ENCODE results near the gene TMEM270. TPM values are rescaled to one million over a fixed set of nuclear protein-coding genes. Genes with fewer than 3 reads are reported as not detected.

TMEM270 gene
- polyA plus RNA-seq, 1 donor, result 0.10 TPM

DNA sequence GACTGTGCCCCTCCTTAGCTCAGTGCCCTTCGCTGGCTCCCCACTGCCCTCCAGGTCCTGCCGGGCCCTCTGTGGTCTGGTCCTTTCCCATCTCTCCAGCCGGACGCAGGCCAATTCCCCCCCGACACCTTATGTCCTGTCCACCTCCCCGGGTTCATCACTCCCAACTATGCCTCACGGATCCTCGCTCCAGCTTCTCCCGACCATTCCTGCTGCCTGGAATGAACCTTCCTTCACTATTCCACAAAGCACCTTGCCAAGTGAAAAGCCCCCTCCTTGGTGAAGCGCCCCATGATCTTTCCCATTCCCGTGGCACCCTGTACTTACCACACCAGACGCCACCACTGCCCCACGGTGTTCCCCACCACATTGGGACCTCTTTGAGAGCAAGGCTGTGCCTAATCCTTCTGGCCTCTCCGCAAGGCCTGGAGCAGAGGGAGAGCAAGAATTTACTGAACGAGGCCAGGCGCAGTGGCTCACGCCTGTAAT is 47.2 kb downstream of the TMEM270 start:
- no peaks in the 10 kb centered on the region for H3K27me3 ChIP-seq (ENCODE audit: control insufficient read depth, insufficient read depth, low read length)
- H3K27ac ChIP-seq (ENCODE audit: low read length), result no peak overlapping the region
- no peaks in the 10 kb centered on the region for H3K4me1 ChIP-seq (ENCODE audit: control insufficient read depth, insufficient read depth, low read length)
- H3K4me3 ChIP-seq (ENCODE audit: low read length), result no peak overlapping the region
- no peaks in the 10 kb centered on the region for H3K9me3 ChIP-seq (ENCODE audit: control insufficient read depth, low read depth, low read length)
- no CpG with 5 or more reads among the region's 17 CpGs for WGBS (ENCODE audit: insufficient coverage, low lambda C conversion rate)
- DNase-seq, result no peak
- no peaks in the 10 kb centered on the region for H3K36me3 ChIP-seq (ENCODE audit: control insufficient read depth, insufficient read depth, low read length)

DNA sequence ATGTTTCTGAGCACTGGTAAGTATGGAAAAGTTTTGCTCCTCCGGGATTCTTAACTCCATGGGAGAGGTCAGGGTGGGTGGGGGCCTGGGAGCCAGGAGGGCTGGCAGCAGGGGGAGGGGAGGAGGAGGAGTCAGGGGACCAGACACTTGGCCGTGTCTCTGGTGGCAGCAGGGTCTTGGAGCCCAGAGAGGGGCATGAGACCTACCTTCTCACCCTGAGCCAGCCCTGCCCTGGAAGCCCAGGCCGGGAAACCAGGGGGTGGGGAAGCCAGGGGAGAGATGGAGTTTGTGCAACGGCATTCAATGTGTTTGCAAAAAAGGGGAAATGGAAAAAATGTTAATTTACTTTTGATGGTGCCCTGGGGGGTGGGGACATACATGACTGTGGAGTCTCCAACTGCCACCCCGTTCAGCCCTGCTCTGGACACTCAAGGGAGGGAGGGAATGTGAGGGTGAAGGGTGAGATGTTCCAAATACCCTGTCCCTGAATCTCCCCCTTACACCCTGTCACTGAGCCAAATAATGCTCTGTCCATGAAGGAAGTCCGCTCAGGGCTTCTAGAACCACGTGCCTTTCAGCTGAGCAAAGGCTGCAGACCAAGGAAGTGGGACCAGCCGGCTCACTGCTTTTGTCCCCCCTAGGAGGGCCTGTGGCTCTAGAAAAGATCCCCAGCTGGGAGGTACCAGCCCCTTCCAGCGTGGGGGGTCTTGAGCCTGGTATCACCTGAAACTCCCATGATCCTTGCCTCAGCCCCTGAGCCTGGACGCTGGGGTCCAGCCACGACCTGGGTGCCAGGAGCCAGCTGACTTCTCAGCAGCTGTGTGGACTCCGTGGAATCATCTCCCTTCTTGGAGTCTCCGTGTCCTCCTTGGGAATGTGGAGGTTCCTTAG is 48.3 kb downstream of the TMEM270 start:
- no peak overlapping the region for H3K4me3 ChIP-seq (ENCODE audit: low read length)
- H3K27ac ChIP-seq (ENCODE audit: low read length), result no peak overlapping the region
- H3K4me1 ChIP-seq (ENCODE audit: control insufficient read depth, insufficient read depth, low read length), result no peaks in the 10 kb centered on the region
- no peaks in the 10 kb centered on the region for H3K9me3 ChIP-seq (ENCODE audit: control insufficient read depth, low read depth, low read length)
- no peaks in the 10 kb centered on the region for H3K27me3 ChIP-seq (ENCODE audit: control insufficient read depth, insufficient read depth, low read length)
- no peaks in the 10 kb centered on the region for H3K36me3 ChIP-seq (ENCODE audit: control insufficient read depth, insufficient read depth, low read length)
- DNase-seq, result no peak
- WGBS (ENCODE audit: insufficient coverage, low lambda C conversion rate), result no CpG with 5 or more reads among the region's 13 CpGs

DNA sequence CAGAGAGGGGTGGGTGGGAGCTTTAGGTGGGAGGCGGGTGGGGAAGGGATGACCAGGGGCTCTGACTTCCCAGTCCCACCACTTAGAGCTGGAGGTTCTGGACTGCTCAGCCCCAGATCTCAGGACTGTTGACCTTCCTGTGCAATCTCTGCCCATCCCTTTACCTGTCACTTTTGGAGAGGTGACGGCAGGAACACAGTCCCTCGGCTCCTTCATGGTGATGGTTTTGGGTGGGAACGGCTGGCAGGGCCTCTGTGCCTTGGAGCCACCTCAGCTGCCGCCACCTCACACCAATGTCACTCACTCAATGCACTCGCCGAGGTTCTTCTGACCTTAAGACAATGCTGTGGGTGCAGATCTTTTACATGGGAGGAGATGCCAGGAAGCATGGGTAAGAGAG is 49.0 kb downstream of the TMEM270 start:
- Histone ChIP-seq H3K9me3 (ENCODE audit: control insufficient read depth, low read depth, low read length) (no peaks in the 10 kb centered on the region), H3K27me3 (ENCODE audit: control insufficient read depth, insufficient read depth, low read length) (no peaks in the 10 kb centered on the region), H3K27ac (ENCODE audit: low read length) (no peak overlapping the region), H3K36me3 (ENCODE audit: control insufficient read depth, insufficient read depth, low read length) (no peaks in the 10 kb centered on the region), H3K4me1 (ENCODE audit: control insufficient read depth, insufficient read depth, low read length) (no peaks in the 10 kb centered on the region), H3K4me3 (ENCODE audit: low read length) (no peak overlapping the region)
- no CpG with 5 or more reads among the region's 7 CpGs for WGBS (ENCODE audit: insufficient coverage, low lambda C conversion rate)
- DNase-seq, result no peak

DNA sequence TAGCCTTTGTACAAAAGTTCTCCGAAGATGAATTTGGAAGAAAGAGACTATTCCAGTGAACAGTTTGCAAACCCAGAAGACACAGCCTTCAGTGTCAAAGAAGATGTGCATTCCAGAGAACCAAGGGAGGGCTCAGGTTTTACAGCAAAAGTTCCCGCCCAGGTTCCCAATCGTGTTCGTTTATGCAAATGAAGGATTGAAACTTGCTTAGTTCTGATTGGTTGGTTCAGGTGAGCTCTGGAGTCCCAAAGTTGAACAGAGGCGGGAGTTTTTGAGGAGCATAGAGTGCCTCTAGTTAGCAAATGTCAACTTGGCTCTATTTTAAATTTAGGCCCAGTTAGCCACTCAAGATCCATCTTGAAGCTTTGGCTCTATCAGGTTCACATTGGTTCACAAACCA is 51.3 kb downstream of the TMEM270 start:
- DNase-seq, result no peak
- Histone ChIP-seq H3K9me3 (ENCODE audit: control insufficient read depth, low read depth, low read length) (no peaks in the 10 kb centered on the region), H3K36me3 (ENCODE audit: control insufficient read depth, insufficient read depth, low read length) (no peaks in the 10 kb centered on the region), H3K4me3 (ENCODE audit: low read length) (no peak overlapping the region), H3K27me3 (ENCODE audit: control insufficient read depth, insufficient read depth, low read length) (no peaks in the 10 kb centered on the region), H3K4me1 (ENCODE audit: control insufficient read depth, insufficient read depth, low read length) (no peaks in the 10 kb centered on the region), H3K27ac (ENCODE audit: low read length) (no peak overlapping the region)
- no CpG with 5 or more reads among the region's 5 CpGs for WGBS (ENCODE audit: insufficient coverage, low lambda C conversion rate)

Other genes starting within 250 kb of the TMEM270 start
- 195 TPM for gene MLXIPL, start 236.6 kb upstream of the TMEM270 start, polyA plus RNA-seq
- 4.5 TPM for gene VPS37D, start 193.3 kb upstream of the TMEM270 start, polyA plus RNA-seq
- 7.9 TPM for gene DNAJC30, start 177.7 kb upstream of the TMEM270 start, polyA plus RNA-seq
- 76.7 TPM for gene BUD23, start 177.6 kb upstream of the TMEM270 start, polyA plus RNA-seq
- gene STX1A, start 141.5 kb upstream of the TMEM270 start, polyA plus RNA-seq, result 36.1 TPM
- gene ABHD11, start 122.4 kb upstream of the TMEM270 start, polyA plus RNA-seq, result 46.1 TPM
- gene CLDN3, start 90.9 kb upstream of the TMEM270 start, polyA plus RNA-seq, result 167 TPM
- gene CLDN4, start 30.2 kb upstream of the TMEM270 start, polyA plus RNA-seq, result 395 TPM
- 7.6 TPM for gene METTL27, start 18.6 kb upstream of the TMEM270 start, polyA plus RNA-seq
- gene ELN, start 167.0 kb downstream of the TMEM270 start, polyA plus RNA-seq, result 54.4 TPM
- gene LIMK1, start 222.6 kb downstream of the TMEM270 start, polyA plus RNA-seq, result 10.2 TPM

Measured in large intestine (tissue), 3 donors.